ENCODE measurements around the gene OFD1. TPM values are rescaled to one million over a fixed set of nuclear protein-coding genes. Genes with fewer than 3 reads are reported as not detected.

The OFD1 gene
- total RNA-seq, 1 donor from 2014 or later = 15.2 TPM

DNA sequence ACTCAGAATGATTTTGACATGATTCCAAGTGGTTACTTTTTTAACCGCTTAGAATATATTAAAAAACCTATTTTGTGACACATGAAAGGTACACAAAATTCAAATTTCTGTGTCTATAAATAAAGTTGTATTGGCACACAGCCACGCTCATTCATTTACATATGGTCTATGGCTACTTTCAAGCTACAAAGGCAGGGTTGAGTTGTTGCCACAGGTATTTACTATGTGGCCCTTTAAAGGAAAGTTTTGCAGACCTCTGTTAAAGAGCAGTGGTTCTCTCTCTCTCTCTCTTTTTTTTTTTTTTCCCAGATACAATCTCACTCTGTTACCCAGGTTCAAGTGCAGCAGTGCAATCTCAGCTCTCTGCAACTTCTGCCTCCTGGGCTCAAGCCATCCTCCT, 59.3 kb downstream of the OFD1 start:
- H3K4me3 Mint-ChIP-seq (ENCODE audit: unreplicated experiment) = no peak overlapping the region
- no peaks in the 10 kb centered on the region for H3K9me3 Mint-ChIP-seq (ENCODE audit: unreplicated experiment)
- DNase-seq (ENCODE audit: extremely low spot score, unreplicated experiment) = no peak
- no peak overlapping the region for H3K27ac Mint-ChIP-seq (ENCODE audit: unreplicated experiment)
- H3K36me3 Mint-ChIP-seq (ENCODE audit: unreplicated experiment) = no peaks in the 10 kb centered on the region
- no peaks in the 10 kb centered on the region for H3K27me3 Mint-ChIP-seq (ENCODE audit: unreplicated experiment)
- H3K4me1 Mint-ChIP-seq (ENCODE audit: unreplicated experiment) = peaks cover 6% of the 10 kb centered on the region
- TF ChIP-seq, protein P1, sequence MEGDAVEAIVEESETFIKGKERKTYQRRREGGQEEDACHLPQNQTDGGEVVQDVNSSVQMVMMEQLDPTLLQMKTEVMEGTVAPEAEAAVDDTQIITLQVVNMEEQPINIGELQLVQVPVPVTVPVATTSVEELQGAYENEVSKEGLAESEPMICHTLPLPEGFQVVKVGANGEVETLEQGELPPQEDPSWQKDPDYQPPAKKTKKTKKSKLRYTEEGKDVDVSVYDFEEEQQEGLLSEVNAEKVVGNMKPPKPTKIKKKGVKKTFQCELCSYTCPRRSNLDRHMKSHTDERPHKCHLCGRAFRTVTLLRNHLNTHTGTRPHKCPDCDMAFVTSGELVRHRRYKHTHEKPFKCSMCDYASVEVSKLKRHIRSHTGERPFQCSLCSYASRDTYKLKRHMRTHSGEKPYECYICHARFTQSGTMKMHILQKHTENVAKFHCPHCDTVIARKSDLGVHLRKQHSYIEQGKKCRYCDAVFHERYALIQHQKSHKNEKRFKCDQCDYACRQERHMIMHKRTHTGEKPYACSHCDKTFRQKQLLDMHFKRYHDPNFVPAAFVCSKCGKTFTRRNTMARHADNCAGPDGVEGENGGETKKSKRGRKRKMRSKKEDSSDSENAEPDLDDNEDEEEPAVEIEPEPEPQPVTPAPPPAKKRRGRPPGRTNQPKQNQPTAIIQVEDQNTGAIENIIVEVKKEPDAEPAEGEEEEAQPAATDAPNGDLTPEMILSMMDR (IDR thresholded peaks at IDR 0.05) = no peak

- H3K9me3 Mint-ChIP-seq (ENCODE audit: unreplicated experiment) = no peaks in the 10 kb centered on the region
- TF ChIP-seq, protein P1 (IDR thresholded peaks at IDR 0.05) = no peak
- no peaks in the 10 kb centered on the region for H3K36me3 Mint-ChIP-seq (ENCODE audit: unreplicated experiment)
- H3K4me1 Mint-ChIP-seq (ENCODE audit: unreplicated experiment) = peaks cover 6% of the 10 kb centered on the region
- no peak overlapping the region for H3K27ac Mint-ChIP-seq (ENCODE audit: unreplicated experiment)
- H3K4me3 Mint-ChIP-seq (ENCODE audit: unreplicated experiment) = no peak overlapping the region
- no peak for DNase-seq (ENCODE audit: extremely low spot score, unreplicated experiment)
- H3K27me3 Mint-ChIP-seq (ENCODE audit: unreplicated experiment) = no peaks in the 10 kb centered on the region
These were observed 59.9 kb downstream of the OFD1 start for GRCh38 chrX:13794417-13794816.

DNA sequence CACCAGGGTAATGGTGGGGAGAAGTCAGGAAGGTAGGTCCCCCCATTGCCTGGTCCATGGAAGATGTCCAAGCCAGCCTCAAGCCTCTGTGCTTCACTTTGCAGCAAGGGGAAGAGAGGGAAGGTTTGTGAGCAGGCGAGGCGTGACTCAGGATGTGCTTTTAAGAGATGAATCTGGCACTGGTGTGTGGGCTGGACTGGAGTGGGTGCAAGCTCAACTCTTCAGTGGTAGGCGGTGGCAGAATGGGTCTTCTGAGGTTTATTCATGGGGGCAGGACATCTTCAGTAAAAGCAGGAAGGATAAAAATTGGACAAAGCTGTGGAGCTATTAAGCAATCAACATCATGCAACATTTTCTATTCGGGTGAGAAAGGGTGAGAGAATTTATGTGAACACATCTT, 63.0 kb downstream of the OFD1 start:
- no peaks in the 10 kb centered on the region for H3K27me3 Mint-ChIP-seq (ENCODE audit: unreplicated experiment)
- H3K36me3 Mint-ChIP-seq (ENCODE audit: unreplicated experiment) = no peaks in the 10 kb centered on the region
- no peak overlapping the region for H3K27ac Mint-ChIP-seq (ENCODE audit: unreplicated experiment)
- TF ChIP-seq, protein P1 (IDR thresholded peaks at IDR 0.05) = no peak
- H3K9me3 Mint-ChIP-seq (ENCODE audit: unreplicated experiment) = no peaks in the 10 kb centered on the region
- H3K4me1 Mint-ChIP-seq (ENCODE audit: unreplicated experiment) = no peaks in the 10 kb centered on the region
- no peak for DNase-seq (ENCODE audit: extremely low spot score, unreplicated experiment)
- H3K4me3 Mint-ChIP-seq (ENCODE audit: unreplicated experiment) = no peak overlapping the region

- Mint-ChIP-seq H3K4me3 (ENCODE audit: unreplicated experiment) (no peak overlapping the region), H3K27ac (ENCODE audit: unreplicated experiment) (no peak overlapping the region), H3K36me3 (ENCODE audit: unreplicated experiment) (no peaks in the 10 kb centered on the region), H3K9me3 (ENCODE audit: unreplicated experiment) (no peaks in the 10 kb centered on the region), H3K27me3 (ENCODE audit: unreplicated experiment) (no peaks in the 10 kb centered on the region), H3K4me1 (ENCODE audit: unreplicated experiment) (no peaks in the 10 kb centered on the region)
- TF ChIP-seq, protein P1 (IDR thresholded peaks at IDR 0.05) = no peak
- DNase-seq (ENCODE audit: extremely low spot score, unreplicated experiment) = no peak
These were observed 63.6 kb downstream of the OFD1 start for GRCh38 chrX:13798184-13798583.

DNA sequence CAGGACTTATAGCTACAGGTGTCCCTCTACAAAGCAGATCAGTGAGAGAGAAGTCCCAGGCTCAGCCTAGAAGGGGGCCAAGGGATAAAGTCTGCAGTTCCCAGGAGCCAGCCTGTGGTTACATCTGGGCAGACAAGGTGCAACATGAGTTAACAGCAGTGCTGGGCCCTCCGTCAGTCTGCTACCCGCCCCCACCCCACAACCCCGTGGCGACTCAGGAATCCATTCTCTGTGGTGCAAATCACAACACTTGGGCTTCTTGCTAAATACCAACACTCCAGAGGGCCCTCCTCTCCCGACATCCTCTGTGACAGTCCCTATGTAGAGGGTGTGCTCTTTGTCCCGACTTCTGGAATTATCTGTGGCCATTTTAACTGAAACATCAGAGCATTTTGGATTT, 68.6 kb downstream of the OFD1 start:
- Mint-ChIP-seq H3K4me1 (ENCODE audit: unreplicated experiment) (peaks cover 6% of the 10 kb centered on the region), H3K9me3 (ENCODE audit: unreplicated experiment) (peaks cover 4% of the 10 kb centered on the region), H3K27me3 (ENCODE audit: unreplicated experiment) (peaks cover 5% of the 10 kb centered on the region), H3K36me3 (ENCODE audit: unreplicated experiment) (no peaks in the 10 kb centered on the region), H3K4me3 (ENCODE audit: unreplicated experiment) (no peak overlapping the region), H3K27ac (ENCODE audit: unreplicated experiment) (no peak overlapping the region)
- TF ChIP-seq, protein P1 (IDR thresholded peaks at IDR 0.05) = no peak
- DNase-seq (ENCODE audit: extremely low spot score, unreplicated experiment) = no peak

All from osteocyte (in vitro differentiated cells).